Measurements from ENCODE around the gene CNTN5. TPM values are rescaled to one million over a fixed set of nuclear protein-coding genes. Genes with fewer than 3 reads are reported as not detected.

CNTN5 gene
- total RNA-seq, 1 donor = under 0.01 TPM

- no peak for DNase-seq (ENCODE audit: low read depth)
- TF ChIP-seq CTCF (IDR thresholded peaks at IDR 0.05; ENCODE audit: insufficient read depth, low read depth, low read length) = no peak
- no peak overlapping the region for H3K4me3 ChIP-seq (ENCODE audit: low read depth, low read length)
Measured at GRCh38 chr11:99446400-99446799, 425.7 kb downstream of the CNTN5 start.

- TF ChIP-seq CTCF (IDR thresholded peaks at IDR 0.05; ENCODE audit: insufficient read depth, low read depth, low read length) = no peak
- DNase-seq (ENCODE audit: low read depth) = no peak
- H3K4me3 ChIP-seq (ENCODE audit: low read depth, low read length) = no peak overlapping the region
Measured at GRCh38 chr11:99449345-99449744, 428.6 kb downstream of the CNTN5 start.

GRCh38 chr11:99452075-99452474 lies 431.3 kb downstream of the CNTN5 start:
- DNase-seq (ENCODE audit: low read depth) = no peak
- no peak for TF ChIP-seq CTCF (IDR thresholded peaks at IDR 0.05; ENCODE audit: insufficient read depth, low read depth, low read length)
- H3K4me3 ChIP-seq (ENCODE audit: low read depth, low read length) = no peak overlapping the region

- TF ChIP-seq CTCF (IDR thresholded peaks at IDR 0.05; ENCODE audit: insufficient read depth, low read depth, low read length) = no peak
- H3K4me3 ChIP-seq (ENCODE audit: low read depth, low read length) = no peak overlapping the region
- no peak for DNase-seq (ENCODE audit: low read depth)
Measured at GRCh38 chr11:99461913-99462312, 441.2 kb downstream of the CNTN5 start.

- no peak for TF ChIP-seq CTCF (IDR thresholded peaks at IDR 0.05; ENCODE audit: insufficient read depth, low read depth, low read length)
- H3K4me3 ChIP-seq (ENCODE audit: low read depth, low read length) = no peak overlapping the region
- DNase-seq (ENCODE audit: low read depth) = no peak
Measured at GRCh38 chr11:99464985-99465384, 444.2 kb downstream of the CNTN5 start.

GRCh38 chr11:99489581-99489980 lies 468.8 kb downstream of the CNTN5 start:
- TF ChIP-seq CTCF (IDR thresholded peaks at IDR 0.05; ENCODE audit: insufficient read depth, low read depth, low read length) = no peak
- H3K4me3 ChIP-seq (ENCODE audit: low read depth, low read length) = no peak overlapping the region
- DNase-seq (ENCODE audit: low read depth) = no peak

GRCh38 chr11:99494065-99494464 lies 473.3 kb downstream of the CNTN5 start:
- no peak for DNase-seq (ENCODE audit: low read depth)
- no peak for TF ChIP-seq CTCF (IDR thresholded peaks at IDR 0.05; ENCODE audit: insufficient read depth, low read depth, low read length)
- no peak overlapping the region for H3K4me3 ChIP-seq (ENCODE audit: low read depth, low read length)
